ENCODE results near the gene ATP9A.

DNA sequence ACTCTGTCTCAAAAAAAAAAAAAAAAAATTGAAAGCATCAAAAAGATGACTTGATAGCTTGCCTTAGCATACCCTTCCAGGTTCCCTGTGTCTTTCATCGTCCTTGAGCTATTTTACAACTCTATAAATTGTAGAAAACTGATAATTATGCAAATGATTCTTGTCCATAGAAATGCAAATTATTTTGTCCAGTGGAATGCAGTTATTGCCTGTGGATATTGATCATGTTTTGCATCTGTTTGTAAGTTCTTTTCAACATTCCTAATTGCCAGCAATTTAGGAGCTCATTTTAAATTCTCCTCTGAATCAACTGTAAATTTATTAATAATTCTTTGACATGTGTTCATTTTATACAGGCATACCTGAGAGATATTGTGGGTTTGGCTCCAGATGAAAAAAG lies 7.1 kb upstream of the ATP9A start:
- TF ChIP-seq CTCF (IDR thresholded peaks at IDR 0.05; ENCODE audit: low read depth, low read length, poor library complexity, severe bottlenecking): no peak
- no peak for TF ChIP-seq EZH2phosphoT487 (IDR thresholded peaks at IDR 0.05; ENCODE audit: borderline replicate concordance, low read length)

All from DOHH2 (cell line).